Measurements from ENCODE around the gene ACSM2A.
"Not testable (repeated sequence)": the region's sequence is repeated elsewhere in the genome, so short reads cannot be mapped to it uniquely, and the experiment has no call there.

The ACSM2A gene

DNA sequence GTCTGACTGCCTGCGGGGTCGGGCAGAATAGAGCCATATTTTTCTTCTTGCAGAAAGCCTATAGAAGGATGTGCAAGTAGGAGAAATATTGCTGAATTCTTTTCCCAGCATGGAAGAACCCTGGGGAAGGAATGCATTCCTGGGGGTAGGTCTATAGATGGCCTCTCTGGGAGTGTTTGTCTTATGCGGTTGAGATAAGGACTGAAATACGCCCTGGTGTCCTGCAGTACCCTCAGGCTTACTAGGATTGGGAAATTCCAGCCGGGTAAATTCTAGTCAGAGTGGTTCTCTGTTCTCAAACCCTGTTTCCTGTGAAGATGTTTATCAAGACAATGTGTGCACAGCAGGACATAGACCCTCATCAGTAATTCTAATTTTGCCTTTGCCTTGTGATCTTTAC is 2.3 kb downstream of the ACSM2A start:
- DNase-seq (ENCODE audit: low read depth in 3 of 3) = not testable (repeated sequence)

DNA sequence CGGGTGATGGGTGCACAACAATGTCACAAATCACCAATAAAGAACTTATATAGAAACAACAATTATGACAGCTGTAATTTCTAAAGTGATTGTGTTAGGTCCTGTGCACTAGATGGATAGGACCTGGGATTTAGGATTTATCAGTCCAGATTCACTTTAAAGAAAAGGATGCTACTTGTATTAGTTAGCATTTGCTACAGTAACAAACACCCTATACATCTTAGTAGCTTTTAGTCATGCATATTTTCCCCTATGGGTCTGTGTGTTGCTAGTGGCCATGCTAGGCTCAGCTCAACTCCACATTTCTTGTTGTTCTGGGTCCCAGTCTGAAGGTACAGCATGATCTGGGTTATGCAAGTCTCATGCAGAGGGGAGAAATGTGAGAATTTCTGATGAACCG is 7.9 kb downstream of the ACSM2A start:
- not testable (repeated sequence) for DNase-seq (ENCODE audit: low read depth in 3 of 3)

DNA sequence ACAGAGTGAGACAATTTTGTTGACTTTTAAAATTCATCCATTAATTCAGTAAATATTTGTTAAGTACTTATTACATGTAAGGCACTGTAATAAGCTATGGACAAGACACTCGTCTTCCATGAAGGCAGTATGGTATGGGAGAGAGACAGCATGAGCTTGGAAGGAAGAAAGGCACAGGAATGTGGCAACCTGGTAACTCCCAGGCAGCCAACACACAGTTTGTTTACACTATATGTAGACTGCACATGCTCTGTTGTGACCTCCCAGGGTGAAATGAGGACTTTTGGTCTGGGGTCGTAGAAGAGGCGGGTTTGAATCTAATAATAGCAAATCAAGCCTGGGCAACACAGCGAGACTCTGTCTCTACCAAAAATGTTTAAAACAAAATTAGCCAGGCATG is 9.0 kb downstream of the ACSM2A start:
- DNase-seq (ENCODE audit: low read depth in 3 of 3) = not testable (repeated sequence)

DNA sequence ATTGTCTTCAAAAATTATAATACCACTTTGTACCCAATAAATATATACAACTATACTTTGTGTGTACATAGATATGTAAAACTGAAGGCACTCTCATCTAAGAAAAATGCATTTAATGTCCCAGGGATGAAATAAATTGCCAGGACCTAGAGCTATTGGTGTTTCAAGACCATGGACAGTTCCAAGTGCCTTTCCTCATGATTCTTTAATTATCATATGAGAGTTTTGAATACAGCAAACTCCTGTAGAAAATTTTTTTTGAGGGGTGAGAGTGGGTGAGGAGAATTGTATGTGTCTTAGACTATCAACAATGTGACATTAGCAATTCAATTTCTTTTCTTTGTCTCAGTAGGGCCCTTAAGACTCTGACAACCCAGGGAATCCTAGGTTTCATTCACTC is 17.6 kb downstream of the ACSM2A start:
- not testable (repeated sequence) for DNase-seq (ENCODE audit: low read depth in 3 of 3)

DNA sequence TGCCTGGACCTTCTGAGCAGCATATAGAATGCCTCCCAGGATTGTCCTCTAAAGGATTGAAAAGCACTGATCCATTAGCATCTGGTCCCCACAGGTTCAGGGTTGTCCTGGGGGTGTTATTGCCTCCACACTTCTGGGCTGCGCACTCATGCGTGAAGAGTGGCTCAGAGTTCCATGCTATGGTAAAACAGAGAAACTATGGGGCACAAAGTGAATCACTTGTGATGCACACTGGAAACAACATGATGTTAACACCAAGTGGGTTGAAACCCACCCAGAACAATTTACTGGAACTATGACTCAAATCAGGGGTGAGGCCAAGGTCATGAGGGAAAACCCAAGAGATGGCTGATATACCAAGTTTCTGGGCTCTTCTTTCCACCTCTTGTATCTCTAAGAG is 18.6 kb downstream of the ACSM2A start:
- not testable (repeated sequence) for DNase-seq (ENCODE audit: low read depth in 3 of 3)

DNA sequence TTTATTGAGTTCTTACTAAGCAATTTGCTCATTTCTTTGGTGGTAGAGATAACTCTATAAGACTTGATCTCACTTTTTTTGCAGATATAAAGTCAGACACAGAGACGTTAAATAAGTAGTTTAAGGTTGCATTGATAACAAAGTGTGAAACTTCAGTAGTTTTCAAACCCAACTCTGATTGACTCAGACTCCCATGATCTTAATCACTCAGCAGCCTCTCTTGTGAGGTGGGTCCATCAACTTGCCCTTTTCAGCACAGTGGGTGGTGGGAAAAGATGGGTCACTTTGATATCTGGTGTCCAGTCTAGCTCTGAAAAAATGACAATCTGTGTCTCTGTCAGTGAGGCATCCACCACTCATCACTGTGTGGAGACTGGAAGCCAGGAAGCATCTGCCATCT is 19.4 kb downstream of the ACSM2A start:
- DNase-seq (ENCODE audit: low read depth in 3 of 3) = not testable (repeated sequence)

DNA sequence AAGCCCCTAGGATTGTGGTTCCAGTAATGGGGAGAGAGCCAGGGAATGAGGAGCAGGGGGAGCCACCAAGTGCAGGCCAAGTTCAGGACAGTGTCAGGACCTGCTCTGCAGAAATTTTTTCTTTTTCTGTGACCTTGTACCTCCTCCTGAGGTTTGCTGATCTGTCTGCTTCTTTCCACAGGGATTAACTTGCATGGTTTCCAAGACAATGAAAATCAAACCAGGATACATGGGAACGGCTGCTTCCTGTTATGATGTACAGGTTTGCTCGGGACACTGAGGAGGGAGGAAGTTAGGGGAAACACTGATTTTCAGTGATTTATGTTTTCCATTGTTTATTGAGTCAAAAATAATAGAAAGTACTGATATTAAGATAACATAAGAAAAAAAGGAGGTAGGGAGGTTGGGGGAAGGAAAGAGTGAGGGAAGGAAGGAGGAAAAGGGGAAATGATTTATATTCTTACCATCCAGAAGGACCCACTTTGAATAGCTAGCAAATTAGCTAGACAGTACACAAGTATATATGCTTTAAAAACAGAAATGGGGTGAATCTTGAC is 25.9 kb downstream of the ACSM2A start:
- not testable (repeated sequence) for DNase-seq (ENCODE audit: low read depth in 3 of 3)

DNA sequence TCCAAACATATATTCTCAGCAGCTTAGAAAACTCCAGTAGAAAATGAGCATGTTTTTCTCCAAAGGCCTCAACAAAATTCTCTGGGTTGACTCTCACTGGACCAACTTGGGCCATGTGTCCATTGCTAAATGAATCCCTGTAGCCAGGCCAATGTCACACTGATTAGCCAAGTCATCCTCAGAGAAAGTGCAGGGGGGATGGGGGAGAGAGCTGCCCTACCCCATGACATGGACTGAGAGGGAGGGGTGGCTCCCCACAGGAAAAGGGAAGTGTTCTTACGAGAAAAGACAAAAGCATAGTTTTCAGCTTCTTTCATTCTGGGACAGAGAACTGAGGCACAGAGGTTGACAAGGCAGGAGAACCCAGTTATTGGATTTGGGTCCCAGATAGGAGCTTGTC is 32.7 kb downstream of the ACSM2A start:
- DNase-seq (ENCODE audit: low read depth in 3 of 3) = not testable (repeated sequence)

DNA sequence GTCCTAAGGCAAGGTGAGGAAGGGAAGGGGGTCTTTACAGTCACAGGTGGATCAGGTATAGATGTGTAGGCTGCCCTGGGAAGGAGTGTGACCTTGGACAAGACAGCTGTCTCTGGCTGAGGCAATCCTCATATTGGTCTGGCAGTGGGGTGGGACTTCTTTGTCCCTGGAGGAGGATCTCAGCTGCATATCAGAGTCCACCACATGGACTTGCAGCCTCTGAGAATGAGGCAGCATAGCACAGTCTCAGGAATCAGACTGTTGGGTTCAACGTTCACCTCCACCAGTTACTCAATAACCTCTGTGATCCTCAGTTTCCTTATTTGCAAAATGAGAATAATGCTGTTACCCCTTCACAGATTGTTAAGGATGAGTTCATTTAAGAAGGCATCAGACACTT is 33.4 kb downstream of the ACSM2A start:
- DNase-seq (ENCODE audit: low read depth in 3 of 3) = no peak

DNA sequence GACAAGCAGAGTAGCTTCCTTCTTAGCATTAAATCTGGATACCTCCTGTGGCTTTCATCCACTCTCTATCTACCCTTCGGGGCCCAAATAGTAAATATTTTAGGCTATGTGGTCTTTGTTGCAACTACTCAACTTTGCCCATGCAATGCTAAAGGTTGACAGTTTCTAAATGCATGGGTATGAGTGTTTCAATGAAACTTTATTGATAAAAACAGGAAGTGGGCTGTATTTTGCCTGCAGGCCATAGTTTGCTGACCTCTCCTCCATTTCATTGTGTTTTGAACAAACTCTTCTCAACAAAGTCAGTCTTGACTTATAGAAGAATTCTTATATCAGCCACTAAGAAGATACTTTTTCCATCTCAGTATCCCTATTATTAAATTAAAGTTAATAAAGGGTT is 34.1 kb downstream of the ACSM2A start:
- no peak for DNase-seq (ENCODE audit: low read depth in 3 of 3)

DNA sequence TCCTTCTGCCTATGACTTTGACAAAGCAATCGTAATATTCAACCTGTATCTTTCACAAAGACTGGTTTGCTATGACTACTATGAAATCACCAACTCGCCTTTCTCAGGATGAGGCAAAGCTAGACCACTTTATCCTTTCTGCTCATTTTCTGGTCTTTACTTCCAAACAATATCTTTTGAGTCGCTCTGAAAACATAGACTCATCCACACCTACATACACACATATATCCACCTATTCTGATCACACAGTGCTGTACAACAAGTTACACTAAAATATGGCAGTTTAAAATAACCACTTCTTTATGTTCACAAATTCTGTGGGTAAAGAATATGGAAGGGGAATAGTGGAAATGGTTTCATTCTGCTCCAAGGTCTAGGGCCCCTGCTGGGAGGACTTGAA is 39.7 kb downstream of the ACSM2A start:
- not testable (repeated sequence) for DNase-seq (ENCODE audit: low read depth in 3 of 3)

DNA sequence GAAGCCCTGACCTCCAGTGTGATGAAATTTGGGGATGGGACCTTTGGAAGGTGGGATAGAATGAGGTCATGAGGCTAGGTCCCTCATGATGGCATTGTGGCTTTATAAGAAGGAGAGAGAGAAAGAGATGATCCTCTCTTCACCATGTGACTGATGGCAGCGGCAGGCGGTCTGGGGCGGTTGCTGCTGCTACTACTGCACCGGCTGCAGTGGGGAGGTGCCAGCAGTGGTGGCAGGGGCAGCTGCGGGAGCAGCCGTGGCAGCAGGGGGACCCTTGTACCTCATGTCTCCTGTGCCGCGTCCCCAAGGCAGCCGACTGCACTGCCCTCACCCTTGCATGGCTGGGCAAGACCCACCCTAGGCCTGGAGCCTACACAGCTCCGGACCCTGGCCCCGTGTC is 40.1 kb downstream of the ACSM2A start:
- DNase-seq (ENCODE audit: low read depth in 3 of 3) = not testable (repeated sequence)

DNA sequence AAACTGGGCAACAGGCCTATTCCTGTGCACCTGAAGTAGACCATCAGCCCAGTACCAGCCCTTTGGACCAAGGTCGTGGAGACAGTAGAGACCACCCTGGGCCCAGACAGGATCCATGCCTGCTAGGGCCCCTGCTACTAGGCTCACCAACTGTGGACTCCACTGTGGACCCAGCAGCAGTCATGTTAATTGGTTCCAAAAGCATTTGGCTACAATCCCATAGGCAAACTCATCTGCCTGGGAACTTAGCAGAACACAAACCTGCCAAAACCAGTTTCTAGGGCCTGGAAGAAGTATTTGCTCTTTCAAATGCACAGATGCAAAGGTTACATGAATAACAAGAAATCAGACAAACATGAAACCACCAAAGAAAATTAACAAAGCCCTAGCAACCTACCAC is 53.1 kb downstream of the ACSM2A start:
- DNase-seq (ENCODE audit: low read depth in 3 of 3) = no peak

DNA sequence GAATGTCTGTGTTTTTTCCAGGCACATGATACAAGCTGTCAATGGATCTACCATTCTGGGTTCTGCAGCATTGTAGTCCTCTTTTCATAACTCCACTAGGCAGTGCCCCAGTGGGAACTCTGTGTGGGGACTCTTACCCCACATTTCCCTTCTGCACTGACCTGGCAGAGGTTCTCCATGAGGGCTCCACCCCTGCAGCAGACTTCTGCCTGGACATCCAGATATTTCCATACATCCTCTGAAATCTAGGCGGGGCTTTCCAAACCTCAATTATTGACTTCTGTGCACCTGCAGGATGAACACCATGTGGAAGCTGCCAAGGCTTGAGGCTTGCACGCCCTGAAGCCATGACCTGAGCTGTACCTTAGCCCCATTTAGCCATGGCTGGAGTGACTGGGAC is 56.0 kb downstream of the ACSM2A start:
- DNase-seq (ENCODE audit: low read depth in 3 of 3) = no peak

DNA sequence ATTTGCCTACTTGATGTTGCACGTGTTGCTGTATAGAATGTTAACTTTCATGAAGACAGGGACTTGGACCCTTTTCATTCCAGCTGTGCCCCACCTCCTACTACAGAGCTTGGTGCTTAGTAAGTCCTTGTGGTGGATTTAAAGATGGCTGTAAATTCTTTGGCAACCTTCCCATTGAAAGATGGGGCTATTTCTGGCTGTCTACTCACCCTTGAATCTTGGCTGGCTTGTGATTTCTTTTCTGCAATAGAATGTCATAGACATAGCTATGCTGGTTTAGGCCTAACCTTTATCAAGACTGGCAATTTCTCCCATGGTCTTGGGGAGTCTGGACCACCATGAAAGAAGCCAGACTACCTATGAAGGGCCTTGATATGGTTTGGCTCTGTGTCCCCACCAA is 59.0 kb downstream of the ACSM2A start:
- DNase-seq (ENCODE audit: low read depth in 3 of 3) = no peak

DNA sequence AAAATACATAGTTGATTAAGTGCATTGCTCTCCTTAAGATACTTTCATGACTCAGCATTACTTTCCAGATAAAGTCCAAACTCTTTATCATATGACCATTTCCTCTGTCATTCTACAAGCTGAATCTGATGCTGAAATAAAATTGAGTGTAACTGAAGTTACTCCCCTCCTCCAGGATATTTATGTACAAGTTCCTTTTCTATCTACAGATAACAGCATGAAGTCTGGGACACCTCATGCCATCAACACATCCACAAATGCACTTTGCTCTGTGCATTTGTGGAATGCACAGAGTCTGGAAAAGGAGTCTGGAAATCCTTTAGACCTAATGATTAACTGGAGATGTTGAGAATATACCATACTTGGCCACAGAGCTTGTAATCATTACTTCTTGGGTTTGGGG is 64.4 kb downstream of the ACSM2A start:
- no peak for DNase-seq (ENCODE audit: low read depth in 3 of 3)

DNA sequence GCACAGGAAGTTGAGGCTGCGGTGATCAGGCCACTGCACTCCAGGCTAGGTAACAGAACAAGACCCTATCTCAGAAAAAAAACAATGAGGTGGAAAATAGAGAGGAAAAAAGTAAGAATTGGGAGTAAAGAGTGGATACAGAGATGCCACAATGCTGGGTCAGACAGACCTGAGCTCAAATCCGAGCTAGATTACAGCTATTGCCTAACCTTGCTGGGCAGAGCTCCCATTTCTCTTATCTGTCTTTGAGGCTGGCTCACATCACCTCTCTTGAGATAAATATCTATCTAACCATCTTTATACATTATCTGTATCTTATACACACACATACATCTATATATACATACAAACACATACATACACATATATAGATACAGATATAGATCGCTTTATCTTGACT is 65.8 kb downstream of the ACSM2A start:
- no peak for DNase-seq (ENCODE audit: low read depth in 3 of 3)

DNA sequence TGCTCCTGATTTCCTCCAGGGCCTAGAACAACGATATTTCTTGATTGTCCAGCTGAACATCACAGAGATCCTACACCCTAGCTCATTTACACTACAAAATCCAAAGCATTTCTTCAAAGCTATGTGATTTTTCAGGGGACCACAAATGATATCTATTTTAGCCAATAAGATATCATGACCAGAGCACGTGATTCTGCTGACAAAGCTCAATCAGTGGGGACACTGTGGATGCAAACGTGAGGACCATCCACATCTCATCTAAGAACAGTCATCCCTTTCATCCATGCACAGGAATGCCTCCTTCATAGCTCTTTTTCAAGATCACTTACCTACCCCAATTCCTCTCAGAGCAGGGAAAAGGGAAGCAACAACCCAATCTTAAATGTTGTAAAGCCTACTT is 67.9 kb downstream of the ACSM2A start:
- DNase-seq (ENCODE audit: low read depth in 3 of 3) = no peak

DNA sequence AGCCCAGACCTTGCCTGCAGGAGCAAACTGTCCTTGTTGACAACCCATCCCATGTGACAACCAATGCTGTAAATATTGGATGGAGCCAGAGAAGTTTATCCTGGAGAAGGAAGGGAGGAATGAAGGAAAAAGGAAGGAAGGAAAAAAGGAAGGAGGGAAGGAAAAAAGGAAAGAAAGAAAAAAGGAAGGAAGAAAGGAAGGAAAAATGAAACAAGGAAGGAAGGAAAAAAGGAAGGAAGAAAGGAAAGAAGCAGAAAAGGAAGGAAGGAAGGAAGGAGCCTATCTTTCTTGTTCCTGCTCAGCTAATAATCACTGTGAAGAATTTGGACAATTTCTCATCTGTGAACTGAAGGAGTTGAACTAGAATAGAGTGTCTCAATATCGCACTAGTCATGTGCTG is 68.8 kb downstream of the ACSM2A start:
- no peak for DNase-seq (ENCODE audit: low read depth in 3 of 3)

DNA sequence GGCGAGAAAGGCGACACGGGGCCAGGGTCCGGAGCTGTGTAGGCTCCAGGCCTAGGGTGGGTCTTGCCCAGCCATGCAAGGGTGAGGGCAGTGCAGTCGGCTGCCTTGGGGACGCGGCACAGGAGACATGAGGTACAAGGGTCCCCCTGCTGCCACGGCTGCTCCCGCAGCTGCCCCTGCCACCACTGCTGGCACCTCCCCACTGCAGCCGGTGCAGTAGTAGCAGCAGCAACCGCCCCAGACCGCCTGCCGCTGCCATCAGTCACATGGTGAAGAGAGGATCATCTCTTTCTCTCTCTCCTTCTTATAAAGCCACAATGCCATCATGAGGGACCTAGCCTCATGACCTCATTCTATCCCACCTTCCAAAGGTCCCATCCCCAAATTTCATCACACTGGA is 80.5 kb downstream of the ACSM2A start:
- not testable (repeated sequence) for DNase-seq (ENCODE audit: low read depth in 3 of 3)

DNA sequence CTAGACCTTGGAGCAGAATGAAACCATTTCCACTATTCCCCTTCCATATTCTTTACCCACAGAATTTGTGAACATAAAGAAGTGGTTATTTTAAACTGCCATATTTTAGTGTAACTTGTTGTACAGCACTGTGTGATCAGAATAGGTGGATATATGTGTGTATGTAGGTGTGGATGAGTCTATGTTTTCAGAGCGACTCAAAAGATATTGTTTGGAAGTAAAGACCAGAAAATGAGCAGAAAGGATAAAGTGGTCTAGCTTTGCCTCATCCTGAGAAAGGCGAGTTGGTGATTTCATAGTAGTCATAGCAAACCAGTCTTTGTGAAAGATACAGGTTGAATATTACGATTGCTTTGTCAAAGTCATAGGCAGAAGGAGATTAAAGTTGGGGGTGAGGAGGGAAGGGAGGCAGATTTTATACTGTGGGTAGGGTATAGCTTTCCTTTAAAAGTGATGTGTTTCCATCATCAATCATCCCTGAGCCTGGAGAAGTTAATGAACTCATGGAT is 81.0 kb downstream of the ACSM2A start:
- DNase-seq (ENCODE audit: low read depth in 3 of 3) = not testable (repeated sequence)

DNA sequence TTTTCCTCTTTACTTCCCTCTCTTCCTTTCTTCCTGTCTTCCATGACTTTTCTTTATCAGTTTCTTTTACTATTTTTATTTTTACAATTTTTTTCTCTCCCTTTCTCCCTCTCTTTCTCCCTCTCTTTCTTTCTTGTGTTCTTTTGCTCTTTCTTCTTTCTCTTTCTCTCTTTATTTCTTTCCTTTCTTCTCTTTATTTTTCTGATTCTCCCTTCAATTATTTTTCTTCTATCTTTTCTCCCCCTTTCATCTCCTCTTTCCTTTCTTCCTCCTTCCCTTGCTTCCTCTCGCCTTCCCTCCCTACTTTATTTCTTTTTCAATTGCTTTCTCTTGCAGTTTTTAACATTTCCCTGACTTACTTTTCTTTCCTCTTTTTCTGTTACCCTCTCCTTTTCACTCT is 85.3 kb downstream of the ACSM2A start:
- DNase-seq (ENCODE audit: low read depth in 3 of 3) = not testable (repeated sequence)

All from stimulated activated CD4-positive, alpha-beta T cell treated with anti-CD3 and anti-CD28 coated beads, TNF-alpha, amount 100 ng/mL, for 48 hours (primary cell).